CD8-positive, alpha-beta memory T cell (primary cell): ENCODE results near the gene FAF1. TPM values are rescaled to one million over a fixed set of nuclear protein-coding genes. Genes with fewer than 3 reads are reported as not detected.
A peak's percentile ranks its signal among the peaks of the same experiment; 100 is the strongest.

Experiments used
- CTCF ChIA-PET: fragments of 350-600 bp; sonication (Branson Sonifier 250); formaldehyde crosslinking; loops from one replicate; lab custom pipeline; 2021; ENCODE audit warnings: antibody characterized with exemption; lab: Charles Lee
- POLR2A ChIA-PET: fragments of 350-600 bp; sonication (Branson Sonifier 250); formaldehyde crosslinking; loops from one replicate; lab custom pipeline; 2021; ENCODE audit warnings: antibody characterized with exemption; lab: Charles Lee
- DNase-seq, 5 donors: peaks; one replicate each; pipeline versions ENCODE4 v3.0.0 to v3.0.0-alpha.2; 2020 to 2022; ENCODE audit warnings: mixed read lengths in 1 of 5
- H3K27ac ChIP-seq: one replicate; pipeline ENCODE4 v1.7.0; 2013; ENCODE audit warnings: low read depth, mild to moderate bottlenecking, low read length, moderate library complexity
- H3K27me3 ChIP-seq: 2 replicates; pipeline ENCODE4 v1.7.0; 2013; ENCODE audit warnings: low read length, mild to moderate bottlenecking; ENCODE audit not compliant: insufficient read depth, poor library complexity, severe bottlenecking
- H3K36me3 ChIP-seq: 2 replicates; pipeline ENCODE4 v1.7.0; 2013; ENCODE audit warnings: mild to moderate bottlenecking, low read length, moderate library complexity; ENCODE audit not compliant: insufficient read depth
- H3K4me1 ChIP-seq: 2 replicates; pipeline ENCODE4 v1.7.0; 2013; ENCODE audit warnings: mild to moderate bottlenecking, low read length, moderate library complexity; ENCODE audit not compliant: insufficient read depth
- H3K4me3 ChIP-seq: 2 replicates; pipeline ENCODE4 v1.7.0; 2013; ENCODE audit warnings: mild to moderate bottlenecking, low read length
- H3K9me3 ChIP-seq: 2 replicates; pipeline ENCODE4 v1.7.0; 2013; ENCODE audit warnings: mild to moderate bottlenecking, low read length
- H3K27ac Mint-ChIP-seq, 8 donors: one replicate each; pipeline ENCODE4 v1.8.0; 2020 to 2021; ENCODE audit warnings: mixed read lengths in 8 of 8, mild to moderate bottlenecking in 6 of 8, inconsistent platforms in 3 of 8, moderate library complexity in 3 of 8
- H3K27me3 Mint-ChIP-seq, 2 donors: one replicate each; pipeline ENCODE4 v1.8.0; 2020 to 2021; ENCODE audit warnings: mixed read lengths in 2 of 2, mild to moderate bottlenecking in 1 of 2, moderate library complexity in 1 of 2
- H3K36me3 Mint-ChIP-seq, 3 donors: one replicate each; pipeline ENCODE4 v1.8.0; 2020 to 2021; ENCODE audit warnings: mixed read lengths in 3 of 3, inconsistent platforms in 1 of 3, mild to moderate bottlenecking in 1 of 3
- H3K4me1 Mint-ChIP-seq, 3 donors: one replicate each; pipeline ENCODE4 v1.8.0; 2020 to 2021; ENCODE audit warnings: mixed read lengths in 3 of 3, inconsistent platforms in 1 of 3, mild to moderate bottlenecking in 1 of 3
- H3K4me3 Mint-ChIP-seq, 7 donors: one replicate each; pipeline ENCODE4 v1.8.0; 2020 to 2021; ENCODE audit warnings: mixed read lengths in 7 of 7, mild to moderate bottlenecking in 6 of 7, moderate library complexity in 4 of 7, inconsistent platforms in 2 of 7
- H3K9me3 Mint-ChIP-seq, 5 donors: one replicate each; pipeline ENCODE4 v1.8.0; 2020 to 2022; ENCODE audit warnings: mixed read lengths in 5 of 5, mild to moderate bottlenecking in 3 of 5, moderate library complexity in 2 of 5, inconsistent platforms in 1 of 5
- polyA plus RNA-seq: library from polyadenylated mRNA; unstranded; fragments of 300-500 nt; fragmentation: Illumina TruSeq; gene quantifications from one replicate; pipeline ENCODE4 v1.2.3, GENCODE V29; 2021
- total RNA-seq, 2 experiments: library from RNA; stranded (reverse); gene quantifications; one replicate each; pipeline ENCODE4 v1.2.3, GENCODE V29; 2021

FAF1 gene
- total and polyA plus RNA-seq, 3 experiments from 2014 or later = 66.4 to 87.1 (median 78.2) TPM

DNA sequence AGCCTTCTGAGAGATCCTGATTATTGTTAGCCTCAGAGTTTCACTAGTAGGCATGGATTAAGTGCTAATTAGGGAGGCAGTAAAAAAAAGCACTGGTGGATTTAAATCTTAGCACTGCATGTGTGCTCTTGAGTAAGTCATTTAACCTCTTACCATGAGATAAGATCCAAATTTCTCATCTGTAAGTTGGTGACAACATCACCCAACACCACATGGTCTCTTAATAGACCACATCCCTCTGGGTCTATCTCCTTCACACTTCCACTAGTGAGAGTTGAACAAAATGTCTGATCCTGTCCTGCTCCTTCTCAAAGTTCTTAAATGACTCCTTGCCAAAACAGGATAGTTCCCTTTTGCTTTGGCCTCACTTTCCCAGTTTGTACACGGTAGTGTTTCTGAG is 507.4 kb downstream of the FAF1 start:
- Mint-ChIP-seq H3K4me1 (peaks cover 26 to 32% (median 31%) of the 10 kb centered on the region in 3 donors), H3K27ac (peak overlapping the region in 7 of 8 donors; percentile 32 to 95 (median 77)), H3K36me3 (peaks cover 0 to 8% (median 0%) of the 10 kb centered on the region in 3 donors), H3K27me3 (no peaks in the 10 kb centered on the region), H3K4me3 (no peak overlapping the region), H3K9me3 (no peaks in the 10 kb centered on the region)
- Histone ChIP-seq H3K9me3 (no peaks in the 10 kb centered on the region), H3K27ac (no peak overlapping the region), H3K4me3 (no peak overlapping the region), H3K36me3 (no peaks in the 10 kb centered on the region), H3K4me1 (no peaks in the 10 kb centered on the region), H3K27me3 (no peaks in the 10 kb centered on the region)
- ChIA-PET CTCF (no interaction called here), POLR2A (no interaction called here)
- no peak for DNase-seq

DNA sequence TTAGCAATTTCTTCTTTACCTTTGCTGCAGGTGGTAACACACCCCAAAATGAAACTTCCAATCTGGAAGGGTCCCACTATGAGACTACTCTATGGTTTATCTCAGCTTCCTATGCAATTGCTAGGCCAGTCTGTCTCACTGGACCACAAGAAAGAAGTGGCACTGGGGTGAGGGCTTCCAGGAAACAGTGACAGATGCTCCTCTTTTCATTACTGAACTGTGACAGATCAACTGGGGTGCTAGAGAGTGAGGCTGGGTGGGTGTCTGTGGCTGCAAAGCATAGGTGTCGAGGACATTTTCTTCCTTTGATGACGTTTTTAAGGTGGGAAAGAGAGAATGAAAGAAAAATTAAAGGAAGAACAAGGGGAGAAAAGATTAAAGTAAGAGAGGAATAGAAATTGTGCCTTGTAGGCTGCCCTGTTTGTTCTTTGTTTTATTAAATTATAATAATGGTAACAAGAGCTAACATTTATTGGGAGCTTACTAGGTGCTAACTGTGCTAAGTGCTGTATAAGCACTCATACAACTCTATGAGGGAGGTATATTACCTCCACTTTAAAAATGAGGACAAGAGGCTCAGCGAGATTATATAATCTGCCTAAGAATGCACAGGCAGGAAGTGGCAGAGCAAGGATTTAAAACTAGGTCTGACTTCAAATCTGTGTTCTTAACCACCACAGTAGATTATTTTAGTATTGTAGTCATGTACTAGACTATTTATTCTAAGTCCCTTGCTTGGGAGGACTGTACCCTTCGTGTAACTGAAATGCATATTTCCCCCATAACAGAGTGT is 509.0 kb downstream of the FAF1 start:
- POLR2A ChIA-PET = no interaction called here
- H3K4me3 Mint-ChIP-seq = peak overlapping the region in 6 of 7 donors; percentile 15 to 50 (median 36)

DNA sequence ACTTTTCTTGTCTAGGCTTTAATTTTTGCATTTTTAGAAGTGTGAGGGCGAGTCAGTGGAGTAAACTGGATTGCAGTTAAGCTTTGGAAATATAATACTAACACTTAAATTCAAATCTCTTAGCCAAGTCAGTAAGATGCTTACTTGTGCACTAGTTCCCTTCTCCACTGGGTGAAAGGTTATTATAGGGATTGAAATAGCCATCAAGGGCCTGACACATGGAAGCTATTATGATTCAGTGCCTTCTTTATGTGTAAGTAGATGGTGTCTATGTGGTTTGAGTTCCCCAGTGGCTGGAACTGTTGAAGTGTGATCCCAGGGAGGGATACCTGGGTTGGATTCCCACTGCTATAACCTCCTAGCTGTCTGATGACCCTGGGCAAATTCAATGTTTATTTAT is 512.1 kb downstream of the FAF1 start:
- Mint-ChIP-seq H3K36me3 (peaks cover 0 to 4% (median 0%) of the 10 kb centered on the region in 3 donors), H3K27ac (no peak overlapping the region), H3K27me3 (no peaks in the 10 kb centered on the region), H3K4me1 (peaks cover 17 to 23% (median 20%) of the 10 kb centered on the region in 3 donors), H3K4me3 (no peak overlapping the region), H3K9me3 (no peaks in the 10 kb centered on the region)
- Histone ChIP-seq H3K27me3 (no peaks in the 10 kb centered on the region), H3K27ac (no peak overlapping the region), H3K4me1 (no peaks in the 10 kb centered on the region), H3K9me3 (no peaks in the 10 kb centered on the region), H3K4me3 (no peak overlapping the region), H3K36me3 (no peaks in the 10 kb centered on the region)
- CTCF ChIA-PET = no interaction called here
- no peak for DNase-seq
- POLR2A ChIA-PET = no interaction called here

More for the DNA sequence above, 509.0 kb downstream of the FAF1 start:
- no peaks in the 10 kb centered on the region for H3K9me3 Mint-ChIP-seq
- Histone ChIP-seq H3K9me3 (no peaks in the 10 kb centered on the region), H3K27me3 (no peaks in the 10 kb centered on the region), H3K4me1 (no peaks in the 10 kb centered on the region), H3K4me3 (no peak overlapping the region), H3K27ac (no peak overlapping the region), H3K36me3 (no peaks in the 10 kb centered on the region)
- H3K36me3 Mint-ChIP-seq = peaks cover 0 to 6% (median 0%) of the 10 kb centered on the region in 3 donors
- CTCF ChIA-PET = interaction anchor here (1.3 kb wide), 1 partner anchor 13 kb away, joined by 4 read pairs; no protein-coding TSS in a partner anchor
- peaks cover 26 to 32% (median 31%) of the 10 kb centered on the region in 3 donors for H3K4me1 Mint-ChIP-seq
- DNase-seq = peak in 2 of 5 donors; percentile 1 to 47
- peak overlapping the region; percentile 3 to 97 (median 88) for H3K27ac Mint-ChIP-seq
- H3K27me3 Mint-ChIP-seq = no peaks in the 10 kb centered on the region

DNA sequence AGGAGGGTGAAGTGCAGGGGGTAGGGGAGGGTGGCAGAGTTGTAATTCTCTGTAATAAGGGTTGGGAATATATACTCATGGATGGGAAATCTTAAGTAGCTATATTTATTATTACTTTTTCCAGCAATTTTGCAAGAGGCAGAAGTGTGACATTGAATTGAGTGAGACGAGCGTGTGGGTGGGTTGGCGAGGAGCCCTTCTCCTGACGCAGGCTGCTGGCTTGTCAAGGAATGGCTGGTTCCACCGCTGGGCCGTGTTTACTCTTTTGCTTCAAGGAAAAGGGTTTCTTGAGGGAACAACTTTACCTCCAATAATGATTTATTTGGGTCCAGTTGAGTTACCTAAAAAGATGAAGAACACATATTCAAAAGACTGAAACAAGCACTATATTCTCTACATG is 518.9 kb downstream of the FAF1 start:
- Mint-ChIP-seq H3K27me3 (no peaks in the 10 kb centered on the region), H3K4me1 (no peaks in the 10 kb centered on the region), H3K36me3 (peaks cover 20 to 46% (median 21%) of the 10 kb centered on the region in 3 donors), H3K4me3 (no peak overlapping the region), H3K9me3 (no peaks in the 10 kb centered on the region), H3K27ac (peak overlapping the region in 2 of 8 donors; percentile 5 to 47)
- POLR2A ChIA-PET = no interaction called here
- Histone ChIP-seq H3K27me3 (no peaks in the 10 kb centered on the region), H3K27ac (no peak overlapping the region), H3K36me3 (no peaks in the 10 kb centered on the region), H3K9me3 (no peaks in the 10 kb centered on the region), H3K4me3 (no peak overlapping the region), H3K4me1 (no peaks in the 10 kb centered on the region)
- CTCF ChIA-PET = no interaction called here
- no peak for DNase-seq

DNA sequence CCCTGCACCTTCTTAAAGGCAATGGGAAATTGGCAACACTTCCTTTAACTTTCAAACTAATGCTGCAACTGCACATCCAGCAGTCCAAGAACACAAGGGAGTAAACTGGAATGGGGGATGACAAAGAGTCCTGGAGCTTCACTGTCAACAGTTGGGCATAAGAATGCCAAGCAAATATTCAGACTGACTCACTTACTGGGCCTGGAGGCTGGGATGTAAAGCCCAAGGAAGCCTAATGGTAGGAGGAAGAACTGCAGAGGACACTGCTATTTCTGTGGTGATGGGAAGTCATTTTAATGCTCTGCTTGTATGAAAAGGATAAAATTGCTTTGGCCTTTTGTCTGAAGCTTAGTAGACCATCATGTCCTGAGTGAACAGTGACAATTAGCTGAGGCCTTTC is 521.1 kb downstream of the FAF1 start:
- no peak for DNase-seq
- H3K36me3 ChIP-seq = no peaks in the 10 kb centered on the region
- no peak overlapping the region for H3K27ac ChIP-seq
- no peaks in the 10 kb centered on the region for H3K27me3 Mint-ChIP-seq
- H3K36me3 Mint-ChIP-seq = peaks cover 21 to 46% (median 23%) of the 10 kb centered on the region in 3 donors
- peaks cover 0 to 2% (median 0%) of the 10 kb centered on the region in 3 donors for H3K4me1 Mint-ChIP-seq
- no peak overlapping the region for H3K27ac Mint-ChIP-seq
- no peak overlapping the region for H3K4me3 ChIP-seq
- H3K4me3 Mint-ChIP-seq = no peak overlapping the region
- no peaks in the 10 kb centered on the region for H3K4me1 ChIP-seq
- CTCF ChIA-PET = interaction anchor here (1.4 kb wide), 1 partner anchor 11 kb away, joined by 4 read pairs; no protein-coding TSS in a partner anchor
- H3K9me3 ChIP-seq = no peaks in the 10 kb centered on the region
- H3K27me3 ChIP-seq = no peaks in the 10 kb centered on the region
- no peaks in the 10 kb centered on the region for H3K9me3 Mint-ChIP-seq
- POLR2A ChIA-PET = no interaction called here

DNA sequence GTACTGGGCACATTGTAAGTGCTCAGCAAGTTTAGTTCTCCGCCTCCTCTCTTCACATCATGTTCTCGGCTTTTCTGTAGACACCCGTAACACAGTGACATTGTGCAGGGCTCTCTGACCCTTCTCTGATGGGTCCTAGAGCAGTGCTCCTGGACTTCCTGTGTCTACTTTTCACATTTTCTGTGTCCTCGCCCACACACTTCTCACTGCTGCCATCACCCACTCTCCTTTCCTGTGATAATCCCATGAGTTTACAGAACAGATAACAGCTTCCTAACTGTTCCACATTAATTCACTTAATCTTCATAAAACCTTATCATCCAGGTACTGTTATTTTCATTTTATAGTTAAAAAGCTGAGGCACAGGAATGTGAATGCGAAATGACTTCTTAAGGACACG is 523.6 kb downstream of the FAF1 start:
- no peak for DNase-seq
- Histone ChIP-seq H3K36me3 (no peaks in the 10 kb centered on the region), H3K4me3 (no peak overlapping the region), H3K9me3 (no peaks in the 10 kb centered on the region), H3K27ac (no peak overlapping the region), H3K4me1 (no peaks in the 10 kb centered on the region), H3K27me3 (peaks cover 6% of the 10 kb centered on the region)
- Mint-ChIP-seq H3K36me3 (peaks cover 20 to 35% (median 20%) of the 10 kb centered on the region in 3 donors), H3K9me3 (no peaks in the 10 kb centered on the region), H3K4me3 (no peak overlapping the region), H3K27ac (peak overlapping the region in 1 of 8 donors; percentile 1), H3K4me1 (peaks cover 0 to 2% (median 0%) of the 10 kb centered on the region in 3 donors), H3K27me3 (peaks cover 9 to 10% of the 10 kb centered on the region in 2 donors)
- POLR2A ChIA-PET = no interaction called here
- CTCF ChIA-PET = no interaction called here

GRCh38 chr1:50430010-50430405 is 530.1 kb downstream of the FAF1 start:
- H3K27ac ChIP-seq = no peak overlapping the region
- Mint-ChIP-seq H3K4me3 (no peak overlapping the region), H3K27ac (no peak overlapping the region), H3K9me3 (peaks cover 0 to 2% (median 0%) of the 10 kb centered on the region in 5 donors), H3K36me3 (peaks cover 0 to 2% (median 0%) of the 10 kb centered on the region in 3 donors), H3K27me3 (peaks cover 65 to 68% of the 10 kb centered on the region in 2 donors), H3K4me1 (peaks cover 16 to 26% (median 19%) of the 10 kb centered on the region in 3 donors)
- ChIA-PET POLR2A (no interaction called here), CTCF (no interaction called here)
- no peaks in the 10 kb centered on the region for H3K4me1 ChIP-seq
- no peak overlapping the region for H3K4me3 ChIP-seq
- H3K36me3 ChIP-seq = no peaks in the 10 kb centered on the region
- no peak for DNase-seq
- H3K9me3 ChIP-seq = no peaks in the 10 kb centered on the region
- H3K27me3 ChIP-seq = peaks cover 64% of the 10 kb centered on the region
